ENCODE data around the gene FAM72A.
"Not testable (repeated sequence)": the region's sequence is repeated elsewhere in the genome, so short reads cannot be mapped to it uniquely, and the experiment has no call there.

The FAM72A gene

DNA sequence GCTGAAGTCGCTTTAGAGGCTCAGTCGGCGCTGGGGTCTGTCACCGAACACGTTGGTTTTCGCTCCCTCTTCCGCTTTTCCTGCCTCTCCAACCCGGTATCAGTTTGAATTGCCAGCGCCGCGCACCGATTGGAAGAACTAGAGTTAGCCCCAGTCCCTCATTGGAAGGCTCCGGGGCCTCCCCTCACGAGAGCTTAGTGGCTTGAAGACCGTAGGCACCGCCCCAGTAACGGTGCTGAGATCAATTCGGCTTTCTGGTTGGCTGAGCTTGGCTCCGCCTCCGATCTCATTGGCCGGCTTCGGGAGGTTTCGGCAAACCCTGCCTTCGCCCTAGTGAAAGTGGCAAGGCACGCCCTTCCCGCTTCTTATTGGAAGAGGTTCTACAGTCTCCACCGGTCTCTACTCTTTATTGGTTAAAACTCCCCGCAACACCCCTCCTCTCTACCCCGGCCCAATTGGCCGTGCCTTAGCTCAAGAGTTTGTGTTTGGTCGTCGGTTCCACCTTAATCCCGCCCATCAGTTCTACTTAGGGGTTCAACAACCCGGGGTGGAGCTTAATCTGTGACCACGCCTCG is at the start of gene FAM72A:
FAM72A (minus strand) TSS at position 51 of the 575 bp plus-strand sequence. CDS start 814 bp downstream, outside the sequence.
- peak; percentile 77 for DNase-seq (ENCODE audit: low spot score)

DNA sequence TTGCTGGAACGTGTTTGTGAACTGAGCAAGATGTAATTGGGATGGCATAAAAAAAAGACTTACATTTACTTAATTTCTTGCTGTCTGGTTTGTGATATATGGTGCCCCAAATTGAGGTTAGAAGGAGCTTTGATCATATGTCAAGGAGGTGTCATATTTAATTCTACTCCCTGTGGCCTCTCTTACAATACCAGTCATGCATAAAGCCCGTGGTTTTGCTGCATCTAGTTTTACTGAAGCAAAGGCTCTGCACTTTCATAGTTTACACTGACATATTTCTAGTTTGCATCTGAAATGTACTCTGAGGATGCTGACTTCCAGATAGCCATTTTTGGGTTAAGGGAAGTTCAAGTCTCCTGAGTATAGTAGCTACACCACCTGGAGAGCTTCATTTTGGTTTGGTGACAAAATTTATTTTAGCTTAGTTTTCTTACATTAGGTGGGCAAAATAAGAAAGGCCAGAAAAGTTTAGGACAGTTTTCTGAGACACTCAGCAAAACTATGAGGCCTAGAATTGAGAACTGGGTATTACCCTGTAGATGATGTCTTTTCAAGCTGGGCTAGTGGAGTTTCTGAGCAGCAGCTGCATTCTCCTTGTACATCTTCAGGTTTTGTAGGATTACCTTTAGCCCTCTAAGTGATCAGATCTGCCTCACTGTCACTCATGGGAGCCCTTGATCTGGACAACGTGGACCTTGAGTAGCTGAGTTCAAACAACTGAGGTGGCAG is 48.5 kb upstream of the FAM72A start:
- not testable (repeated sequence) for DNase-seq (ENCODE audit: low spot score)

DNA sequence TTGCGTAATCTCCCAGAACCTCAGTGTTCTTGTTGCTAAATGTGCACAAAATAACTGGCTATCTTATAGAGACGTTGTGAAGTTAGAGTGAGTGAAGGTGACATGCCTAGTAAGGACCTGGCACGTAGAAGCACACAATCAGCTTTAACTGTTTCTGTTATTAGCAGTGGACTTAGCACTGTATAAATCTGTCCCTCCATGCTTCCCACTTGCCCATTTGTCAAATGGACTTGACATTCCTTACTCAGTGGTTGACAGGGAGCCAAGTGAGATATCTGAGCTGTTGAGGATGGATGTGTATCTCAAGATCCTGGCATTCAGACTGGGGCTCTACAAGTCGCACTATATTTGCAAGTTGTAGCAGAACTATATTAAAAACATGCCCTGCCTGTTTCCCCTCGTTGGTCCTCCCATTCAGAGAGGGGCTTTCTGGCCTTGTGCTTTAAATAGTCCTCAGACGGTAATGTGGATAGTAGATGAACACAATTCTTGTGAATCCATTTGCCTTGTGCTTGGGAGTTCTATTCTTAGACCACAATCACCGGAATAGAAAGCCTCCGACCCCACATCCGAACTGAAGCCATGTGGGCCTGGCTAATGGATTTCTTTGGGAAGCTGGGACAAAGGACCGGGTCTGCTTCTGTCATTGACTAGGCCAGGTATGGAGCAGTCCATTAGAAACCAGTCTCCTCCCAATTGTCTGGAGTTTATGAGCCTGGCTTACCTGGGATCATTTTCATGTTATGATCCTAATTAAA is 43.7 kb upstream of the FAM72A start:
- not testable (repeated sequence) for DNase-seq (ENCODE audit: low spot score)

DNA sequence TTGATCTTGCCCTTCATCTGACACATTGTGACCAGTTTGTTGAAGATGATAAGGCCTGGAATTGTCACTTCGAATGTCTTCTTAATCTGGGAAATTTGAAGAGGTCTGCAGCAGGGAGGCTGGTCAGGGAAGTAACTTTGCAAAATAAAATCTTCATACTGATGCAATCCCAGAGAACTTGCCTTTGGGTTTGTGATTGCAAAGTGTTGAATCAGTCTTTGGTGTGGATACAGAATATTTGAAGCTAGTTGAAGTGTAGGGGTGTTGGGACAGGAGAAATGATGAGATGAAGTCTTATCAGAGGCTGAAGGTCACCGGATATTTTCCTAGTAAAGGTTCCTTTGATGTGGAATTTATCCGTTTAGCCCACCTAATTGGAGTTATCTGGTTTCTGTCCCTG is 42.8 kb upstream of the FAM72A start:
- DNase-seq (ENCODE audit: low spot score) = not testable (repeated sequence)

DNA sequence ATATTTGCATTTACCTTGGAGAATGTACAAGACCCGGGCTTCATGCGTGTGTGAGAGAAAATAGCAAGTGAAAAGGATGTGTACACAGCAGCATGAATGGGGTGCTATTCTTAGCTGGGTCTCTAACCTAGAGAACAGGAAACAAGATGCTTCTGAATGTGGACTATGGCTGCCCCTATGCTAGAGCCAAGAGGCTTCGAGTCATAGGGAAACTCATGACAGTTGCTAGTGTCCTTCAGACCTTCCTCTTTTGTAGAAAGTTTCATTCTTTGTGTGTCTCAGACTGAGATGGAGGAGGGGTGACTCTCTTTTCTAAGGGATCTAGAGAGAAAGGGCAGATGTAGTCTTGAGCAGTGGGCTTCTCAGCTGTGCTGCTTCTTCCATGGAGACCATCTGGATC is 40.7 kb upstream of the FAM72A start:
- DNase-seq (ENCODE audit: low spot score) = not testable (repeated sequence)

DNA sequence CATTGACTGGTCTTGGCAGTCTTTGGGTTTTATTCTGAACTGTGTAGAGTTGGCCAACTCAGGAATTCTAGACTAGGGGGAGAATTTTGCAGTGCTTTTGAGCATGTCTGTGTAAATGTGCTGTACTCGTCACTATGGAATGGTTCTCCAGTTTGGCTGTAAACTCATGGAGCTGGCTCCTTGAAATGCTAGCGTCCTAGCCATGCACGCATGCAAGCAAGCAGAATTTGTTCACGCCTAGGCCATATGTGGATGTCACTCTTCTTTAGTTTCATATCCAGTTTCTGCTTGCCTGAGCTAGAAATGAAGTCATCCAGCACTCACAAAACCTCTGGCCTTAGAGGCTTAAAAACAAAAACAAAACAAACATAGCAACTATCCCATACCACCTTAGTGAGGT is 37.6 kb upstream of the FAM72A start:
- not testable (repeated sequence) for DNase-seq (ENCODE audit: low spot score)

DNA sequence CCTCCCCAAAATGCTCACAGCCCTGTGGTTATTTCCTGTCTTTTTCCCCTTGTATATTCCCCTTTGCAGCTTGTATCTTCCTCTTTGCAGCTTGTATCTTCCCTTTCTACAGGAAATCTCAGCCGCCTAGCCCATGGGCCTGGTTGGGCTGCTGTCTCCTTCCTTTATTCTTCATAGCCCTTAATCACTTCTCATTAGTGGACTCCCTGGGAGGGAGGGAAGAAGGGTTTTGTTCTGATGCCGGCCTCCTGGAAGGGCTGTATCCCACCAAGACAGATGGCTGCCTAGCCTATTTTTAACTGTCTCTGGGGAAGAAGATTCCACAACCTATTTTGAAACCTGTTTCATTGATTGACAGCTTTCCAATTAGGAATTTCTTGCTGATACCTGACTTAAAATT is 32.6 kb upstream of the FAM72A start:
- DNase-seq (ENCODE audit: low spot score) = not testable (repeated sequence)

DNA sequence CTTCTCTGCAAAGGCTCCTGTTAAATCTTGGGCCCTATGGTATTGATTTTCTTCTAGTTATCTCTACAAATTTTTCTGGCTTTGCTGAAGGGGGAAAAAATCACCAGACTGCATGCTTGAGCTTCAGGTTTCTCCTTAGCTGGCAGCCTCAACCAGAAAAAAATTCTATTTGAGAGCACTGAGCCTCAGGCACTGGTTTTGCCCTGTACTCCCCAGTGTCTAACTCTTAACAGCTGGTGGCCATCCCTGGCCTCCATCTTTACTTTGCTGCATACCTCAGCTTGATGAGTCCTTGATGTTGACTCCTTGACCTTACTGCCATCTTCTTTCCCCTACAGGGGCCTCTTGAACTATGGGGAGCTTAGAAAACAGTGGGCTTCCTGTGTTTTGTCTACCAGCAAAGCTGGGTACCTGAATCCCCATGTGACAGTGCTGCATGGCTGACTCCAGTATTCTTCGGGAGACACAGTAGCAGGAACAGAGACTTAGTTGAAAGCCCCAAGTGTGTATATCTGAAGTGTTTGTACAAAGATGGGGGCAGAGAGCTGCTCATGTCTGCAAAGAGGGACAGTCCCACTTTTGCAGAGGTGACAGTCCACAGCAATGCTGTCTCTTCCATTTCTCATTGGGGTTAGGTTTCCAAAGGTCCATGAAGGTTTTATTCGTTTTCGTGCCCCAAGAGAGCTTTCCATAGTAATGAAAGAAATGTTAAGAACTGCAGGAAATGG is 31.7 kb upstream of the FAM72A start:
- not testable (repeated sequence) for DNase-seq (ENCODE audit: low spot score)

DNA sequence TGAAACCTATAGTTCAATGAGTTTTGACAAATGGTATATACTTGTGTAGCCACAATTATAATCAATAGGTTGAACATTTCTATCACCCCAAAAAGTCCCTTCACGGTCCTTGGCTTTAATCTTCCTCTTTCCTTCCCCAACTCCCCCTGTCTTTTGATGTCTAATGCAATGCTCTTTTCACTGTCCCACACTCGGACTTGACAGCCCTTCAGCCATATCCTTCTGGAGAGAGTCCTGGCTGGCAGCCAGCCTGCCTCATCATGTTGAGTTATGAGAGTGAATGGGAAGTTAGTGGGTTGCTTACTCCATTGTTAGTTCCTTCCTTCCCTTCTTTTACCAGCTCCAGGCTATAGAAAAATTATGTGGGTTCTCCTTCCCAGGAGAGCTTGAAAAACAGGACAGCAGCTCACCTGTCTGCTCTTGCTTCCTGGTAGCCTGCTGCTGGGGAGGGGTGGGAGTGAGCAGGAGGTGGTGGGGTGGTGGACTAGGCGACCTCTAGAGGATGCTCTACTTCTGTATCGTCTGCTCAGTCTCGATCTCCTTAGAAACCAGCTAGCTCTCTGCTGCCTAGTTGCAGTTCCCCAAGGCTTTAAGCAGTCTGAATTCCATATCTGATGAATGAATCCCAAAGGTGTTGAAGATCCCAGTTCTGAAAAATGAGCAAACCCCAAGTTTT is 30.5 kb upstream of the FAM72A start:
- DNase-seq (ENCODE audit: low spot score) = not testable (repeated sequence)

DNA sequence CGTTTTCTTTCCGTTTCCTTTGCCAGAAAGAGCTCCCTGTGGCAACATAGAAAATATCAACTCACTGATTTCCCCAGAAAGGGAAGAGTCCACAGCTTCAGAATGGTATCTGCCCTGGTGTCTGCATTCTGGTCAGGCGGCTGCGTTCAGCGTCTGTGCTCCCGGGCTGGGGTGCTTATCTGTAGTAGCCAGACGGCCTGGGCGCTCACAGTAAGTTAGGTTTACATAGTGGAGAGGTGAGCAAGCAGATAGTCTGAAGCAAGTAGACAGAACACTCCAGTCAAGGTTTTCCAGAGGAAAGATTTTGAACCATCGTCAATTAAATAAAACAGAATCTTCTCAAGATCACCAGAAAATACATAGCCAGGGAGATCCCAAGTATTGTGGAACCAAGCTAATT is 29.4 kb upstream of the FAM72A start:
- not testable (repeated sequence) for DNase-seq (ENCODE audit: low spot score)

DNA sequence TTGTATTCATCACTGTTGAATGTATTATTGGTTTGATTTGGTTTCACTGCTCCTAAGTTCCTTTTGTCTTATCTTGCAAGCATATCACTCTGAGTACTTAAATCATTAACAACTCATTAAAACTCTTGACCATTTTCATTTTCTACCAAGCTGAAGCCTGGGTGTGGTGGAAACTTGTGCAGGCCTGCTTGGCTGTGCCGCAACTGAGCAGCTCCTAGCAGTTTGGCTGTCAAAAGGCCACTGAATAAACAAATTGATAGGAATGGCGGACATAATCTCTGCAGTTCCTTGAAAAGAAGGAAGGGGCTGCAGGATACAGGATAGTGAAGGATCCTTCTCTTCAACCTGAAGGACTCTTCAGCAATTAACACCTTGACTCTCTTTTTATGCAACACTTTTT is 26.6 kb upstream of the FAM72A start:
- not testable (repeated sequence) for DNase-seq (ENCODE audit: low spot score)

DNA sequence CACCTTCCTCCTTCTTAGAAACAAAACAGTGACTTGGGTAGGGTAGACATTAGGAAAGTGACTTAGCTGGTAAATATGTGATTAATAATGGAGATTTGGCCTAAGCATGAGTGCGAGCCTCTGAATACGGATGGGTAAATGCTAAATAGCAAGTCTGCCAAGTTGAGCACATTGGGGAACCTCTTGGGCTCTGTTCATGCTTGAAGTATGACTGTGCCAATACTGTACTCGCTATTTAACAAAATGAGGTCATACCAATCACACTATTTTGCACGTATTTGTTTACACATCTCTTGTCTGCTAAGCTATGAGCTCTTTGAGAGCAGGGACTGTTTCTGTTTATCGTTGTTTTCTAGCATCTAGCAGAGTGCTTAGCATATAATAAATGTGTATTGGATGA is 24.2 kb upstream of the FAM72A start:
- DNase-seq (ENCODE audit: low spot score) = not testable (repeated sequence)

DNA sequence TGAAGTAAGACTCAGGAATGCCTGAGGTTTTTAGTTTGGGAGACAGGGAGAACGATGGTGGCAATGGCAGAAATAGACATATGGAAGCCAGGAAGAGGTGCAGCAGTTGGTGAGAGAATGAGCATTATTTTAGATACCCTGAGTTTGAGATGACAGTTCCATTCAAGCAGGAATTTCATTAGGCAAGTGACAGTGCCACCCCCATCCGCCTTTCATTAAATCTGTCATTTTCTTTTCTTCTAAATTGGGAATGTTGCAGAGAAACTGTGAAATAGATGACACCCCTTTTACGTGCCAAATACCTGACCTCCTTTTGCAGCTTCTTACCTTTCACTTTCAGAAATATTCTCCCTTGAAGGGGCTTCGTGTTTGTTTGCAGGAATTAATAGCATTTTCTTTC is 22.7 kb upstream of the FAM72A start:
- DNase-seq (ENCODE audit: low spot score) = not testable (repeated sequence)

DNA sequence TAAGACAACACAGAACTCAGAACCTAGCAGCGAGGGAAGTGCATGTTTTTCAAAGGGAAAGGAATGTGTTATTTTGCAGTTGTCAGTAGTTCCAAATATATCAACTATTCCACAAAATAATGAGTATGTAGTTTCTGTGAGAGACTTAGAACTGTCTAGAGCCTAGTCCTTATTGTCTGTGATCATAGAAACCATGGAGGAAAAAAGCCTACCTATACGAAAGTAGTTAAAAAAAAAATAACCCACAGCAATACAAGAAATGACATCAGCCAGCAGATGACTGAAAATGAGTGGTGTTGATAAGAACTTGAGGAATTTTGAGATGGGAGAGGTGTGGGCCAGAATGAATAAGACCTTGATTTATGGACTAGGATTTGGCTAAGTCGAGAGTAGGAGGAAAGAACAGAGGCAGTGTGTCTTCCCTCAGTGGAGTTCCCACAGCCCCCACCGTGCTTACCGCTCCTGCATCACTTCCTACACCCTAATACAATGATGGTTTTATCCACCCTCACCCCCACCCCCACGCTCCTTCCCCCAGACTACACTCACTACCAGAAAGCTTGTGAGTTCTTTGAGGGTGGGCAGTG is 21.6 kb upstream of the FAM72A start:
- DNase-seq (ENCODE audit: low spot score) = not testable (repeated sequence)

DNA sequence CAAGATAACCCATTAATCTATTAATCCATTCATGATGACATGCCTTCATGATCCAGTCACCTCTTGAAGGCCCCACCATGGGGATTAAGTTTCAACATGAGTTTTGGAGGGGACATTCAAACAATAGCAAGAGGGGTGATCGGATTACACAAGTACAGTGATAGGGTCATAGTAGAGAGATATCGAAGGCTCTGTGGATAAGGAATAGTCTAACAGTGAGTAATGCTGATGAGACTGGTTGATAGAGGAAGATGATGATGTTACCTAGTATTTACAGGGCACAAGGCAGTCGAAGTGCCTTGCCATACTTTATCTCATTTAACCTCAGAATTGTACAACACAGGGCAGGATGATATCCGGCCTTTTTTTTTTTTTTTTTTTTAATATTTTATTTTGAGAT is 18.9 kb upstream of the FAM72A start:
- DNase-seq (ENCODE audit: low spot score) = not testable (repeated sequence)

DNA sequence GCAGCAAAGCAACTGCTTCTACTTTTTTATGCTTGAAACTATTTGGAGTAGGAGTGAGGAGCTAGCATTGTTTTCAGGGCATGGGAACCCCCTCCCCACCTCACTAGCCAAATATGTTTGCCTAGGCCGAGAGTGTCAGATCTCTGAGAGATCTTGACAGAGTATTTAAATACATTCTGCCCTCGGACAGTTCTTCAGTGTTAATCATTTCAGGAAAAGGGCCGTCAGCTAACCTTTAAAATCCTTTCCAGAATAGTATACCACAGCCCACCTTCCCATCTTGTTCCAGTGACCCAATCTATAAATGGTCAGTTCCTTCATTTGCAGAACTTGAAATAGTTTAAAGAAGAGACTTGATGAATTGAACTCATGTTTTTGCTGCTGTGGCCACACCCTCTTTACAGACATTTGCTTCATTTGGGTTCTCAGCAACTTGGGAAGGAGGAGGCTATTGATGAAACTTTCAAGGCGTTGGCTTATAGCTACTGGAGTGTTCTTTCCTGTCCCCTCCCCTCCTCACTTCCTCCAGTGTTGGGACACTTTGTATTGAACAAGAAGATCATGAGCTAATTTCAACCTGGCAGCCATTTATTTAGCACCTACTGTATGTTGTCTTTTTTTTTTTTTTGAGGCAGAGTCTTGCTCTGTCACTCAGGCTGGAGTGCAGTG is 17.8 kb upstream of the FAM72A start:
- DNase-seq (ENCODE audit: low spot score) = not testable (repeated sequence)

DNA sequence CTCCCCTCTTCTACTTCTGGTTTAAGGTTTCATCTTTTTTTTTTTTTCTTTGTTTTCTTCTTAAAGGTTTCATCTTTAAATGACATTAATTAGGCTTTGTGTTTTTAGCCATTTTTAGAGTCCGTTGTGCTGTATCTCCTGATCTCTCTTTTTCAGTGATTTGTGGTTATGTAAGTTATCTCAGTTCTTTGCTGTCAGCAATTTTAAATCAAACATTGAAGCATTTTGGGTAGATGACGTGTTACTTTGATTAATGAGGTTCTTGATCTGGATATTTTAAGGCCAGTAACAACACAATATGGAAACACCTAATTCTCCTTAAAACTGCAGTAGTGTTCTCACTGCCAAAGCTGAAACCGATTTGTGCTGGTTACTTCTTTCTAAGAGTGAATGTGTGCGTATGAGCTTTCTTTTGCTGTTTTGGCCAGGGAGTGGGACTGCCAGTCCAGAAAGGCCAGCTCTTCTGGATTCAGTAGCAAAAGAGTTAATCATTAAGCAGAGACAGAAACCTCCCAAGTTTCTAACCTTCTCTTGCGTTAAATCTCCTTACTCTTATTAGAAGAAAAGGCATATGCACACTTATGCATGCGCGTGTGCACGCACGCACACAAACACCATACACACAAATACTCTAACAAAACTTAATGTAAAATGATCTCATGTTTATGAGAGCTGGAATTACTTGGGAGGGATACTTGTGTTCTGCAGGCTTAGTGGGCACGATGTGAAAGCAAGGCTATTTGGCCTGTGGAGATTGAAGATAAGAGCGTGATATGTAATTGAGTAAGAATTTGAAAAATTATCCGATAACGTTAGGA is 17.1 kb upstream of the FAM72A start:
- DNase-seq (ENCODE audit: low spot score) = not testable (repeated sequence)

DNA sequence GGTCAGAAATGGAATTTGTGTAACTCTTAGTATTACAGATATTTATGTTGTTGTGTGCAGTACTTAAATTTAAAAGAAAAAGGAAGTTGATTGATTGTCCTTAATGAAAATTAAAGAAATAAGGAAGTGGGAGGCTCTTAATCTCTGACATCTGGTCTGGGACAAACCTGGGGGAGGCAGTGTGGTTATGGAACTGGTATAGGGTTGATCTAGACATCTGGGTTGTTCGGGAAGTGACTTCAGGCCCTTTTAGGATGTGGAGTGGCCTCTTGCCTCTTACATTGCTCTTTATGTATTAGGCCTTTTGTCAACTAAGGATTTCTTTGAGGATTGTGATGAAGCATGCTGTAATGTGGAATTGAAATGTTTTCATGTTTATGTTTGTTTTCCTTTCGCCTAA is 16.1 kb upstream of the FAM72A start:
- DNase-seq (ENCODE audit: low spot score) = not testable (repeated sequence)

DNA sequence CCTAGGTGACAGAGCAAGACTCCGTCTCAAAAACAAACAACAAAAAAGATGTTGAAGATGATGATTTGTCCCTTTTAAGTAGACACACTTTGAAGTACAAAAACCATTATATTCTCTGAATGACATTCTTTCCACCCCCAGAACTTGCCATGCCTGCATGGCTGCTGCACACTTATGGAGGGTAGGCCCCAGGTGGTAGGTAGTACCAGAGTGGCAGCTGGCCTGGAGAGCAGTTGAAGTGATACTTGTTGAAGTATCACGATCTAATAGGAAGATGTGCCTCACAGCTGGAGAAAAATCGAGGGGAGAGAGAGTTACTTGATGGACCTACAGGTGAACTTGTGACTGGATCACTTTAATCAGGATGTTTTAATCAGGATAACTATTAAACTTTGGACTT is 15.6 kb upstream of the FAM72A start:
- not testable (repeated sequence) for DNase-seq (ENCODE audit: low spot score)
